NCI-H2171 treated with DMSO at 0.1 percent for 48 hours (cell line): ENCODE data around the gene GLCCI1.
"Not testable (repeated sequence)": the region's sequence is repeated elsewhere in the genome, so short reads cannot be mapped to it uniquely, and the experiment has no call there.

Experiments used
- DNase-seq: peaks from one replicate; lab custom pipeline; 2025; lab: John Stamatoyannopoulos, UW

The GLCCI1 gene

DNA sequence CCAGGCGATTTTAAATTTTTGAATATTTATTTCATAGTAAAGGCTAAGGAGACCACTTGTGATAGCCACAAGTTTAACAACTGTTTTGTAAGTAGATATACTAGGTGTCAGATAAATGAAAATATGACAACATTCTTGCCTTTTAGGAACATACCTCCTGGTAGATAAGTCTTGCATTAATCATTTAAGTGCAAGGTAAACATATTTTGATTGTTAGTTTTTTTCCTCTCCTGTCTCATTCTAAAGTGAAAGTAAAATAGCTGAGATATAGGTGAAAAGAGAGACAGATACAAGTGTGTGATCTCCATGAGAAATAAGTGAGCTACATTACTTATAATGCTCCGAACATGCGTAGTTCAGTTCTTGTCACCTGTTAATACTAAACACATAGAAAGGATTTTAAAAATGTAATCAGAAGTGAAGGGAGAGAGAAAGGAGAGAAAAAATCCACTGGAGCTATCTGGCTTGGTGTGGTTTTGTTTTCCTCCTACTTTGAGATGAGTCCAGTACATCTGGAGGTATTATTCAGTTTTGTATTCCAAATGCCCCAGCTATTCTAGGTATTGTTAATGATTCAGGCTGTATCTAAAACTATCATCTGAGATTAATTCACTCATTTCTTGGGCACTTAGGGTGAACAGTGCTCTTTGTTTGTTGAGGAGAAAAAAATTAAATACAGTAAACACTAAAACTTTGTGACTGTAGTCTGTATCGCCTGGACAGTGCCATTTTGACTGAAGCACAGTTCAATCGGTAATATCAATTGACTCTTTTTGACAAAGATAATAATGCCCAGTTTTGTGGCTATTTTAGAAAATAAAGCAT lies 21.2 kb downstream of the GLCCI1 start:
- DNase-seq: no peak

DNA sequence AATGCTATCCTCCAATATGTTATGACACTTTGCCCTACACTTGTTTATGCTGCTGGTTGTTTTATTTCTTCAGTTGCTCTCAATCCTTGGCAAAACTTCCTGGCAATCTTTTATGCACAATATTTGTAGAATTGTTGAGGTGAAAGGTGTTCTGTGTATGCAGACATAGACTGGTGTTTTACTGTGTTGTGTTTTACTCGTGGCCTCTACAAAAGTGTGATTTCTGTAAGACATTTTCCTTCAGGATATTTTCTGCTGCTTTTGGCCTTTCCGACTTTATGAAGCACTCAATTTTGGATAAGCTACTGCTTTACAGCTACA lies 21.8 kb downstream of the GLCCI1 start:
- no peak for DNase-seq

DNA sequence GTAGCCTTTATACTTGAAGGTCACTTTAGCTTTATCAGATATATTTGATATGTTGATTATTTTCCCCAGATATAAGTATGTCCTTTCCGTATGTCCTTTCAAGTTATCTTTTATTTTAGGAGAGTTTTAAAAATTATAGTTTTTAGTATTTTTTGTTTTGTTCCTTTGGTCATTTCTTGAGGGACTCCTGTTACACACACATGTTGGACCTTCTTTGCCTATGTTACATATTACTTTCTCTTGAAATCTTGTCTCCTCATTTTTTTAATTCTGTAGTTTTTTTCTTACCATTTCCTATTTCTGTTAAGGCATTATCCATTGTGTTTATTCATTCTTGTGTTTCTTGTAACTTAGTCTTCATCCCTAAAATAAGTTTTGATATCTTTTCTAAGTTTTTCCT lies 23.9 kb downstream of the GLCCI1 start:
- no peak for DNase-seq

GRCh38 chr7:7995348-7995747 lies 26.8 kb downstream of the GLCCI1 start:
- not testable (repeated sequence) for DNase-seq

GRCh38 chr7:7996568-7996967 lies 28.0 kb downstream of the GLCCI1 start:
- peak; percentile 12 for DNase-seq

DNA sequence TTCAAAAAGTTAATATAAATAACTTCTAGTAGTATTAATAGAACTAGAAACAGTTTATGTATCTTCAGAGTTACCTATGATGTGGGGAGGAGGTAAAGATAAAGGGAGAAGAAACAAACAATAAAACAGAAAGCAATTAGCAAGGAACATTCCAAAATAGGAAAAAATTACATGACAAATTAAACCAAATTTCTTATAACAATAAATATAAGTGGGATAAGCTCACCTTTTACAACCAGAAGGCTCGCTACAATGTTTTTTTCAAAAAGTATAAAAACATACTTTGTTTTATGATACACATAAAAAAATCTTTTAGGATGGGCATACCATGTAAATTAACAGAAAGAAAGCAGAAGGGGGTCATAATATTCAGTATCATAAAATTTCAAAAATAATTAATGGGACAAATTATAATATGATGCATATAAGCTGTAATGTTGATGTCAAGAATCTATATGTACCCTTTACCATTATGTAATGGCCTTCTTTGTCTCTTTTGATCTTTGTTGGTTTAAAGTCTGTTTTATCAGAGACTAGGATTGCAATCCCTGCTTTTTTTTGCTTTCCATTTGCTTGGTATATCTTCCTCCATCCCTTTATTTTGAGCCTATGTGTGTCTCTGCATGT lies 31.8 kb downstream of the GLCCI1 start:
- DNase-seq: no peak

DNA sequence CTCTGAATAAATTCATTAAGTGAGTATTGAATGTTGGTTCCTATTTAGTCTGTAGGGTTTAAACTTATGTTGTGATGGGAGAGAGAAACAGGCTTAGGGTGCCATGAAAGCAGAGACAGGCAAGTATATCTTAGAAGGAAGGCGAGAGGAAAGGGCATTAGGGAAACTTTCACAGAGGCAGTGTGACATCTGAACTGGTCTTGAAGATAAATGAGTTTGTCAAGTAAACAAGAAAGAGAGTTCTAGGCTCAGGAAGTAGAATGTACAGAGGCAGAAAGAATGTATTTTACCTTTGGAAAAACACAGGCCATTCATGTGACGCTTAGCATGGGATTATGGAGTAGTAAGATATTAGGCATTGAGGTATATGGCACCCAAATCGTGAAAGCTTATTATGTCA lies 34.5 kb downstream of the GLCCI1 start:
- no peak for DNase-seq

GRCh38 chr7:8005279-8005678 lies 36.7 kb downstream of the GLCCI1 start:
- no peak for DNase-seq

- DNase-seq: no peak
Measured at GRCh38 chr7:8014399-8014798, 45.8 kb downstream of the GLCCI1 start.

DNA sequence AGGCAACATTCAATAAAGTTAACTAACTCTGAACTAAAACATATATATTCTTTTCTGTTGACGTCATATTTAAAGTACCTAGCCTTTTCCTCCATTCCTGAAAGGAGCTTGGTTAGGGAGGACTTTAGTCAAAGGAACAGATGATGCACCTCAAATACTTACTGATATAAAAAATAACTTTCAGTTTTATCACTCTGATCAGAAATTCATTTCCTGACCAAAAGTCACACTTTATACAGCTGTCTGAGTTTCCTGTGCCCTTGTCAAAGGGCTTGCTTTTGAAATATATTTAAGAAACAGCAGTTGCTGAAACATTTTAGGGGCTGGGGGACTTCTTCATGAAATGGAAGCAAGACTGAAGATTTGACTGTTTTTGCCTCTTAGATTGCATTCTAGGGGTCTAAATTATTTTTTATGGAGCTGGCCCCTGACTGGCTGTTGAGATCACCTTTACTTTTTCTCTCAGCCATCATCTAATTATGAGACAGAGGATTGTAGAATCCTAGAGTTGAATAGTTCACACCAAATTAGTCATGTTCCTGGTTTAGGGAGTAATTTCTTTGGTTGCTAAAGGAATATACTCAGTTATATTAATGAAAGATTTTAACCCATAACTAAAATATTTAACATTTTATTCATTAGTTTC lies 46.6 kb downstream of the GLCCI1 start:
- no peak for DNase-seq

- no peak for DNase-seq
Measured at GRCh38 chr7:8015746-8016120, 47.1 kb downstream of the GLCCI1 start.

GRCh38 chr7:8017423-8017822 lies 48.8 kb downstream of the GLCCI1 start:
- DNase-seq: no peak

- no peak for DNase-seq
Measured at GRCh38 chr7:8018961-8019360, 50.4 kb downstream of the GLCCI1 start.

- DNase-seq: no peak
Measured at GRCh38 chr7:8022628-8023027, 54.0 kb downstream of the GLCCI1 start.

- no peak for DNase-seq
Measured at GRCh38 chr7:8035192-8035591, 66.6 kb downstream of the GLCCI1 start.

DNA sequence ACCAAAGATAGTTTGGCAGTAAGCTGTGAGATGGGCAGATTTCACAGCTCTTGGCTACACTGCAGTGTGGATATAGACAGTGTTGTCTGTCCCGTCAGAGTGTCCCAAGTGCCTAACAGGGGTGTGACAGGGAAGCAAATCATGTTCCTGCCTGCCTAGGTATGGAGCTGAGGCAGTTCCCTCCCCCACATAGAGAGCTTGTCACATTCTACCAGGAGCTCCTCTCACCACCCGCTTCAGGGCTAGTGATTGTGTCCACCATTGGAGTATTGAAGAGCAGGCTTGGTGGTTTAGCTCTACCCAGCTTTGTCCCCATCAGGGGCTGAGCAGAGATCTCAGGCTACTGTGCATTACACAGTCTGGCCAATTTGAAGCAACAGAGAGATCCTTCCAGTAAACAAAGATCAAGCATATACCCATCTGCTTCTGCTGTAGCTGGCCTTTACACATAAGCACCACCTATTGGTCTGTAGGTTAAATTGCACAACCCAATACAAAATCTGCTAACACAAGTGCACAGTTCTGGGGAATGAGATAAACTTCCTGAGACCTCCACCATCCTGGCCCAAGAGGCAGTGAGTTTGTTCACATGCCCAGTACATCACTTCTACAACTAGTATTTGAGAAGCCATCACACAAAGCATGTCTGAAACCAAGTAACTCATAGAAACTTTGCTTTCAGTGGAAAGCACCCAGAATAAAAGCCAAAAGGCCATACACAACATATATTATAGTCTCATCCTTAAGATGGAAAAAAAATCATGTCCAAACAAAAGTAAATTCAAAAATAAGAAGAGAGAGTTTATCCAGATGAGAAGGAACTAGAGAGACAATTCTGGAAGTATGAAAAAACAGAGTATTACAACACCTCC lies 67.3 kb downstream of the GLCCI1 start:
- peak; percentile 32 for DNase-seq

- no peak for DNase-seq
Measured at GRCh38 chr7:8037151-8037550, 68.6 kb downstream of the GLCCI1 start.

GRCh38 chr7:8040768-8041369 lies 72.3 kb downstream of the GLCCI1 start:
- no peak for DNase-seq

- DNase-seq: no peak
Measured at GRCh38 chr7:8042796-8043535, 74.4 kb downstream of the GLCCI1 start.

GRCh38 chr7:8044761-8045430 lies 76.3 kb downstream of the GLCCI1 start:
- no peak for DNase-seq

DNA sequence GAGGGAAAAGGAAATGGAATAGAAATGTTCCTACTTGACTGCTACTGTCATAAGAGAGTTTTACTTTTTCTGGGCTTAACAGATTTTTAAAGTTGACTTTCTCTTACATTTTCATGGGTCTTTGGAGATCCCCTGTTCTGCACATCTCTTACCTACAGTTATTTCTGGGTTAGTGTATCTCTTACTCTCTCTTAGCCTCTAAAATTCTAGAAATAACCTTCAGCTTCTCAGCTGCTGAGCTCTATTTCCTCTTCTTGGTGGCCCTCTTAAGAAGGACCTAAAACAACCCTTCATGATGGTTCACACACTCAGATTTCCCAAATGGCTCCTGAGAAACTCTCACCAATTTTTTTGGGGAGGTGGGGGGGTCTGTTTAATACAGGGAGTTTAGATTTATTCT lies 79.5 kb downstream of the GLCCI1 start:
- DNase-seq: not testable (repeated sequence)
